HepG2 (cell line): ENCODE results near the gene HEXIM1. TPM values are rescaled to one million over a fixed set of nuclear protein-coding genes. Genes with fewer than 3 reads are reported as not detected.

ENCODE experiments used
- CAMTA2 ChIP-seq: sonication (generic); formaldehyde crosslinking; IDR thresholded peaks from 2 replicates; pipeline ENCODE4 v1.4.0; 2020; ENCODE audit warnings: mild to moderate bottlenecking, missing genetic modification reagents, borderline replicate concordance
- GABPB1 ChIP-seq: IDR thresholded peaks from 2 replicates; pipeline ENCODE4 v1.6.1; 2016; ENCODE audit warnings: mild to moderate bottlenecking, missing genetic modification reagents, moderate library complexity, missing compliant biosample characterization
- MED8 ChIP-seq: sonication (generic); formaldehyde crosslinking; IDR thresholded peaks from 2 replicates; pipeline ENCODE4 v1.8.1; 2023; ENCODE audit warnings: mild to moderate bottlenecking, missing genetic modification reagents; ENCODE audit not compliant: insufficient replicate concordance
- MEIS1 ChIP-seq: sonication (generic); formaldehyde crosslinking; IDR thresholded peaks from 2 replicates; pipeline ENCODE4 v1.9.0; 2021; ENCODE audit warnings: mild to moderate bottlenecking, missing genetic modification reagents, moderate library complexity, borderline replicate concordance
- MYC ChIP-seq: sonication (generic); formaldehyde crosslinking; IDR thresholded peaks from 2 replicates; pipeline ENCODE4 v1.9.0; 2021; ENCODE audit warnings: missing genetic modification reagents, borderline replicate concordance
- NFE2L1 ChIP-seq: sonication (generic); formaldehyde crosslinking; IDR thresholded peaks from 2 replicates; pipeline ENCODE4 v1.4.0; 2020; ENCODE audit warnings: missing genetic modification reagents, mild to moderate bottlenecking, borderline replicate concordance
- NFYC ChIP-seq: IDR thresholded peaks from 2 replicates; pipeline ENCODE4 v1.6.1; 2016; ENCODE audit warnings: missing genetic modification reagents, missing compliant biosample characterization
- NONO ChIP-seq, 2 experiments: fragments of 450-650 bp in 1 of 2; sonication (generic) in 1 of 2; formaldehyde crosslinking in 1 of 2; IDR thresholded peaks in 1 of 2; conservative IDR thresholded peaks in 1 of 2; 2 replicates each; pipeline versions ENCODE4 v1.6.1 to v1.8.0; 2017 to 2022; ENCODE audit warnings: mild to moderate bottlenecking in 1 of 2, missing genetic modification reagents in 1 of 2, moderate library complexity in 1 of 2
- NR2C2 ChIP-seq: sonication (generic); formaldehyde crosslinking; IDR thresholded peaks from 2 replicates; pipeline ENCODE4 v1.4.0; 2020; ENCODE audit warnings: missing genetic modification reagents, mild to moderate bottlenecking, moderate library complexity, borderline replicate concordance
- PRMT3 ChIP-seq: sonication (generic); formaldehyde crosslinking; IDR thresholded peaks from 2 replicates; pipeline ENCODE4 v1.8.1; 2022; ENCODE audit warnings: low read depth, mild to moderate bottlenecking, moderate library complexity, missing genetic modification reagents, borderline replicate concordance
- TAF15 ChIP-seq: fragments of 200-400 bp; formaldehyde crosslinking; IDR thresholded peaks from one replicate; pipeline ENCODE4 v1.6.1; 2018; ENCODE audit warnings: mild to moderate bottlenecking, low read depth, low read length; ENCODE audit not compliant: poor library complexity, severe bottlenecking
- ZNF335 ChIP-seq: sonication (generic); formaldehyde crosslinking; IDR thresholded peaks from 2 replicates; pipeline ENCODE4 v1.4.0; 2020; ENCODE audit warnings: missing genetic modification reagents
- ZNF432 ChIP-seq: sonication (generic); formaldehyde crosslinking; IDR thresholded peaks from 2 replicates; pipeline ENCODE4 v1.5.0; 2020; ENCODE audit warnings: missing genetic modification reagents, mild to moderate bottlenecking, borderline replicate concordance
- ZNF543 ChIP-seq: sonication (generic); formaldehyde crosslinking; IDR thresholded peaks from 2 replicates; pipeline ENCODE4 v1.4.0; 2020; ENCODE audit warnings: mild to moderate bottlenecking, missing genetic modification reagents
- ZNF678 ChIP-seq: sonication (generic); formaldehyde crosslinking; IDR thresholded peaks from 2 replicates; pipeline ENCODE4 v1.4.0; 2020; ENCODE audit warnings: mild to moderate bottlenecking, missing genetic modification reagents
- ZNF709 ChIP-seq: sonication (generic); formaldehyde crosslinking; IDR thresholded peaks from 2 replicates; pipeline ENCODE4 v1.5.0; 2020; ENCODE audit warnings: mild to moderate bottlenecking, missing genetic modification reagents
- polyA plus RNA-seq, 8 experiments: library from polyadenylated mRNA; depleted of rRNA in 3 of 8; stranded (reverse) in 7 of 8; unstranded in 1 of 8; fragments of >200 nt; fragmentation: Illumina TruSeq in 4 of 8; extraction: Trizol in 4 of 8; gene quantifications; 2 replicates each; pipeline versions ENCODE4 v1.2.1 to v1.2.3, GENCODE V29; 2011 to 2016; ENCODE audit warnings: low read depth in 4 of 8, missing spikeins in 1 of 8, mixed read lengths in 1 of 8; ENCODE audit not compliant: insufficient read depth in 1 of 8
- total RNA-seq, 5 experiments: library from RNA; depleted of rRNA; stranded (reverse); fragments of >200 nt; fragmentation: Illumina TruSeq; extraction: Trizol; gene quantifications; 2 replicates each; pipeline ENCODE4 v1.2.3, GENCODE V29; 2016; ENCODE audit warnings: low read depth in 1 of 5
- TF ChIP-seq, protein P1 (sequence below): sonication (generic); formaldehyde crosslinking; IDR thresholded peaks from 2 replicates; pipeline ENCODE4 v1.4.0; 2020; ENCODE audit warnings: mild to moderate bottlenecking, missing genetic modification reagents
- TF ChIP-seq, protein P2 (sequence below): sonication (generic); formaldehyde crosslinking; IDR thresholded peaks from 2 replicates; pipeline ENCODE4 v1.5.0; 2020; ENCODE audit warnings: missing genetic modification reagents
- TF ChIP-seq, protein P3 (sequence below): sonication (generic); formaldehyde crosslinking; IDR thresholded peaks from 2 replicates; pipeline ENCODE4 v1.8.0; 2022; ENCODE audit warnings: mild to moderate bottlenecking, missing genetic modification reagents, borderline replicate concordance
- TF ChIP-seq, protein P4 (sequence below): sonication (generic); formaldehyde crosslinking; IDR thresholded peaks from 2 replicates; pipeline ENCODE4 v1.9.0; 2021; ENCODE audit warnings: missing genetic modification reagents, mild to moderate bottlenecking, borderline replicate concordance
- TF ChIP-seq, protein P5 (sequence below): sonication (generic); formaldehyde crosslinking; IDR thresholded peaks from 2 replicates; pipeline ENCODE4 v1.8.0; 2022; ENCODE audit warnings: missing genetic modification reagents, mild to moderate bottlenecking, borderline replicate concordance

HEXIM1 gene
- total and polyA plus RNA-seq, 2 of the 13 experiments (the other 11 are each of a cell fraction or from before 2014, with no cell fraction given) = 10.5 to 16.6 TPM

DNA sequence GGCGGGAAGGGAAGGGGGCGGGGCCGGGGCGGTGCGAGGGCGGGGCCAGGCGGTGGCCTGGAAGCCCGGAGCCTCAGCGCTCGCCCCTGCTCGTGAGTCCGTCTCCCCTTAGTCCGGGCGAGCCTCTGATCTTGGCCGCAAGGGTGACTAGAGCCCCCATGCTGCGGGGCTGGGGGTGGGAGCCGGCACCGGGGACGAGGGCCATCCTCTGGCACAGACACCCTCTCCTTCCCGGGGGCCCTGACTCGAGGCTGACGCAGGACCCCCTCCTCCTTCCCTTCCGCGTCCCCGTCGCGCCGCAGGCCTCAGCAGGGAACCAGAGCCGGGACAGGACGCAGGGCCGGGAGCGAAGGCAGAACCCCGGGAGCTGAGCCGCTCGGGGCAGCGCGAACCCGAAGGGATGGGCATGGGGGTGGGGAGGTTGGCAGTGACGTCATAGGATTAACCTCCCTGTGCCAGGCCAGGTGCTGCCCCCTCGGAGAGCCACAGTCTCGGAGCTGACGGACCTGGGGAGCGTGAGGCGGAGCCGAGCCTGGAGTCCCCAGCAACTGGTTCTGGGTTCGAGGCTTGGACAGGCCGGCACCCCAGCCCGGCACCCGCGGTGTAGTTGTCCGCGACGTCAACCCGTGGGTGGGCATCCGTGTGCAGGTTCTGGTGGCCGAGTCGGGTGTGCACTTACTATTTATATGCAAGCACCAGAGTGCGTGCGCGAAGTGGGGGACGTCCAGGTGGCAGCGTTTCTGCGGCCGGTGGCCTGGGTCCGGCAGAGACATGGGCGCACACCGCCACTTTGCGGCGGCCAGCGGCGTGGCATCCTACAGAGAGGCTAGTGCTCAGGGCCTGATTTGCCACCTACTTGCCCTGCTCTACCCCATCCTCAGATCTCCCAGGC, 15.5 kb upstream of the HEXIM1 start (continued):
- TF ChIP-seq, protein P1, sequence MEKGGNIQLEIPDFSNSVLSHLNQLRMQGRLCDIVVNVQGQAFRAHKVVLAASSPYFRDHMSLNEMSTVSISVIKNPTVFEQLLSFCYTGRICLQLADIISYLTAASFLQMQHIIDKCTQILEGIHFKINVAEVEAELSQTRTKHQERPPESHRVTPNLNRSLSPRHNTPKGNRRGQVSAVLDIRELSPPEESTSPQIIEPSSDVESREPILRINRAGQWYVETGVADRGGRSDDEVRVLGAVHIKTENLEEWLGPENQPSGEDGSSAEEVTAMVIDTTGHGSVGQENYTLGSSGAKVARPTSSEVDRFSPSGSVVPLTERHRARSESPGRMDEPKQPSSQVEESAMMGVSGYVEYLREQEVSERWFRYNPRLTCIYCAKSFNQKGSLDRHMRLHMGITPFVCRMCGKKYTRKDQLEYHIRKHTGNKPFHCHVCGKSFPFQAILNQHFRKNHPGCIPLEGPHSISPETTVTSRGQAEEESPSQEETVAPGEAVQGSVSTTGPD (CRISPR knock-in tag) = no peak
- TF ChIP-seq NR2C2 (CRISPR knock-in tag) = no peak
- 0 out of 2 replicates have a peak, but pooled peaks have one; percentile 84 for TF ChIP-seq ZNF678 (CRISPR knock-in tag)
- TF ChIP-seq NFE2L1 (CRISPR knock-in tag) = no peak; the same call in 1 of the 2 replicates
- peak; percentile 51; the same call in 1 of the 2 replicates for TF ChIP-seq ZNF335
- TF ChIP-seq PRMT3 = no peak
- TF ChIP-seq, protein P2, sequence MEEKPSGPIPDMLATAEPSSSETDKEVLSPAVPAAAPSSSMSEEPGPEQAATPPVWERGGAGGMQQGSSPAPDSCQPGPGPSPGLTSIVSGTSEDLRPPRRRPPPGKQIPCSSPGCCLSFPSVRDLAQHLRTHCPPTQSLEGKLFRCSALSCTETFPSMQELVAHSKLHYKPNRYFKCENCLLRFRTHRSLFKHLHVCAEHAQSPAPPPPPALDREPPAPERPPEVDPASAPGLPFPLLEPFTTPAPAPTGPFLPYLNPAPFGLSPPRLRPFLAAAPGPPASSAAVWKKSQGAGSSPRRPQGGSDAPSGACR (CRISPR knock-in tag) = peak; percentile 67; the same call in 1 of the 2 replicates
- TF ChIP-seq NFYC (CRISPR knock-in tag) = no peak
- TF ChIP-seq GABPB1 (CRISPR knock-in tag) = peak; percentile 49; the same call in 1 of the 2 replicates
- no peak for TF ChIP-seq MED8 (CRISPR knock-in tag)
- TF ChIP-seq, protein P3, sequence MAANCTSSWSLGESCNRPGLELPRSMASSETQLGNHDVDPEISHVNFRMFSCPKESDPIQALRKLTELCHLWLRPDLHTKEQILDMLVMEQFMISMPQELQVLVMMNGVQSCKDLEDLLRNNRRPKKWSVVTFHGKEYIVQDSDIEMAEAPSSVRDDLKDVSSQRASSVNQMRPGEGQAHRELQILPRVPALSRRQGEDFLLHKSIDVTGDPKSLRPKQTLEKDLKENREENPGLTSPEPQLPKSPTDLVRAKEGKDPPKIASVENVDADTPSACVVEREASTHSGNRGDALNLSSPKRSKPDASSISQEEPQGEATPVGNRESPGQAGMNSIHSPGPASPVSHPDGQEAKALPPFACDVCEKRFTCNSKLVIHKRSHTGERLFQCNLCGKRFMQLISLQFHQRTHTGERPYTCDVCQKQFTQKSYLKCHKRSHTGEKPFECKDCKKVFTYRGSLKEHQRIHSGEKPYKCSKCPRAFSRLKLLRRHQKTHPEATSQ (CRISPR knock-in tag) = no peak
- peak; percentile 81; the same call in 1 of the 2 replicates for TF ChIP-seq MEIS1 (CRISPR knock-in tag)
- TF ChIP-seq, protein P4, sequence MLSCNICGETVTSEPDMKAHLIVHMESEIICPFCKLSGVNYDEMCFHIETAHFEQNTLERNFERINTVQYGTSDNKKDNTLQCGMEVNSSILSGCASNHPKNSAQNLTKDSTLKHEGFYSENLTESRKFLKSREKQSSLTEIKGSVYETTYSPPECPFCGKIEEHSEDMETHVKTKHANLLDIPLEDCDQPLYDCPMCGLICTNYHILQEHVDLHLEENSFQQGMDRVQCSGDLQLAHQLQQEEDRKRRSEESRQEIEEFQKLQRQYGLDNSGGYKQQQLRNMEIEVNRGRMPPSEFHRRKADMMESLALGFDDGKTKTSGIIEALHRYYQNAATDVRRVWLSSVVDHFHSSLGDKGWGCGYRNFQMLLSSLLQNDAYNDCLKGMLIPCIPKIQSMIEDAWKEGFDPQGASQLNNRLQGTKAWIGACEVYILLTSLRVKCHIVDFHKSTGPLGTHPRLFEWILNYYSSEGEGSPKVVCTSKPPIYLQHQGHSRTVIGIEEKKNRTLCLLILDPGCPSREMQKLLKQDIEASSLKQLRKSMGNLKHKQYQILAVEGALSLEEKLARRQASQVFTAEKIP (CRISPR knock-in tag) = no peak
- TF ChIP-seq TAF15 = peak; percentile 60
- TF ChIP-seq ZNF543 (CRISPR knock-in tag) = no peak; the same call in 1 of the 2 replicates
- TF ChIP-seq, protein P5, sequence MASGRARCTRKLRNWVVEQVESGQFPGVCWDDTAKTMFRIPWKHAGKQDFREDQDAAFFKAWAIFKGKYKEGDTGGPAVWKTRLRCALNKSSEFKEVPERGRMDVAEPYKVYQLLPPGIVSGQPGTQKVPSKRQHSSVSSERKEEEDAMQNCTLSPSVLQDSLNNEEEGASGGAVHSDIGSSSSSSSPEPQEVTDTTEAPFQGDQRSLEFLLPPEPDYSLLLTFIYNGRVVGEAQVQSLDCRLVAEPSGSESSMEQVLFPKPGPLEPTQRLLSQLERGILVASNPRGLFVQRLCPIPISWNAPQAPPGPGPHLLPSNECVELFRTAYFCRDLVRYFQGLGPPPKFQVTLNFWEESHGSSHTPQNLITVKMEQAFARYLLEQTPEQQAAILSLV = 0 out of 2 replicates have a peak, but pooled peaks have one; percentile 38
- no peak for TF ChIP-seq ZNF432 (CRISPR knock-in tag)
- TF ChIP-seq CAMTA2 = no peak
- no peak for TF ChIP-seq ZNF709 (CRISPR knock-in tag)
- peak; percentile 67; the same call in 1 of the 2 replicates for TF ChIP-seq MYC
- TF ChIP-seq NONO (IDR thresholded peaks at IDR 0.05) = no peak
- TF ChIP-seq NONO (CRISPR knock-in tag; conservative IDR thresholded peaks at IDR 0.05) = peak; percentile 51
